HG02588 (cell line): ENCODE data around the gene ZBP1.

Experiments
- ATAC-seq: cut with Tn5 transposase; IDR thresholded peaks from one replicate; pipeline ENCODE4 v1.9.1; 2021; ENCODE audit warnings: mild to moderate bottlenecking, moderate library complexity; ENCODE audit not compliant: unreplicated experiment

The ZBP1 gene

GRCh38 chr20:57576617-57577550, 43.3 kb downstream of the ZBP1 start:
- ATAC-seq = no peak

DNA sequence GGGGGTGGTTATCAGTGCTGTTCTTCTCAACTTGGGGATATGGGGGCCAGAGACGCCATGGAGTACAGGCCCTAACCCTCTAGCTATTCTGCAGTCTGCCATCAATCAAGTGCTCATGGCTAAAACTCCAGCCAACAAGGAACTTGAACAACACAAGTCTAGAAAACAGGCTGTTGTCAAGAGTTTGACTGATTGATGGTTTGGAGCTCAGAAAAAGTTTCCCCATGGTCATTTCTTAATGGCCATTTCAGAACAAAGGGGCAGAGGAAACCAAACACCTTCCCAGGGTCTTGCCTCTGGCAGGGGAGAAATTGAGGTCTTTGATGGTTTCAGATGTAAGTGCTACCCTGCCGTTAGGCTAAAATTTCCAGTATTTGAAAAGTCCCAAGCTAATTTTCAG, 44.2 kb downstream of the ZBP1 start:
- ATAC-seq = no peak

GRCh38 chr20:57574954-57575353, 45.3 kb downstream of the ZBP1 start:
- no peak for ATAC-seq

DNA sequence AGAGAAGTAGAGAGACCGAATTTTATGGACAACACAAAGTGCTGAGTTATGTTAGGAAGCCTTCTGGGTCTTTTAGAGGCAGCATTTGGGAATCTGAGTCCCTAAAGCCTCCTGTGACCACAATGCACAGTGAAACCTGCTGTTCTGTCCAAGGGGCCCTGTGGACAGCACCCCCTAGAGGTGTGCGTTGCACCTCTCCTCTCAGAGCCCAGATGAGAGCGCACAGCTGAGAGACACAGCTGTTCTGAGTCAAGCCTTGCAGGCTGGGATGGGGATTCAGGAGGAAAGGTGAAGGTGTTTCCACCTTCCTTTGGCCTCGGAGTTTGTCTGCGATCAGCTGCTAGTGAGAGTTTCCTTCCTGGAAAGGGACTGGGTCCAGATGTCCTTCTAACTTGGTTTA, 46.3 kb downstream of the ZBP1 start:
- ATAC-seq = no peak

- ATAC-seq = no peak
Observed at GRCh38 chr20:57573242-57573641, 47.0 kb downstream of the ZBP1 start.

DNA sequence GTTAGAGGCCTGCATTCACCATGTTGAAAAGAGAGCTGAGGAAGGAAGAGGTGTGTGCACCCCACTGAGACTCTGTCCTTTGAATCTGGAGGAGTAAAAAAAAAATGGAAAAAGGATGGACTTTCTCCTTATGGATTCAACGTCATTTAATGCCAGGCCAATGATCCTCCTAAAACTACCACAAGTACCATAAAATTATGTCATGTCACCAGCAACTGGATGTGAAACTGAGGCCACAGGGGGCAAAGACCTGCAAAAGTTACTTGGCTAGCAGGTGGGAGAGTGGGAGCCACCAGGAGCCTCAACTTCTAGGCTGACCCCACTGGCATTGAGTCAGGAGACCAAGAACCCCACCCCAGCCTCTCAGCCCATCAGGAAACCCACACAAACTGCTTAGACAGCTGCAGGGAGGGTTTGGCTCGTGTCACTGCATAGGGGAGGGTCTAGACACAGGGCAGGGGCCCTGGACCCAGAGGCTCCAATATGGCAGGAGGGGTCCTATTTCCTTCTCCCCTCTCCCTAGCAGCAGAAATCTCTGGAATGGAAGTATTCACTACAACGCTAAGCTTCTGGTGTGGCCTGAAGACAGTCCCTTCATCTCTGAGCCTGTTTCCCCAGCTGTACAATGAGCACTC, 48.3 kb downstream of the ZBP1 start:
- no peak for ATAC-seq

- ATAC-seq = no peak
Observed at GRCh38 chr20:57570920-57571319, 49.3 kb downstream of the ZBP1 start.

DNA sequence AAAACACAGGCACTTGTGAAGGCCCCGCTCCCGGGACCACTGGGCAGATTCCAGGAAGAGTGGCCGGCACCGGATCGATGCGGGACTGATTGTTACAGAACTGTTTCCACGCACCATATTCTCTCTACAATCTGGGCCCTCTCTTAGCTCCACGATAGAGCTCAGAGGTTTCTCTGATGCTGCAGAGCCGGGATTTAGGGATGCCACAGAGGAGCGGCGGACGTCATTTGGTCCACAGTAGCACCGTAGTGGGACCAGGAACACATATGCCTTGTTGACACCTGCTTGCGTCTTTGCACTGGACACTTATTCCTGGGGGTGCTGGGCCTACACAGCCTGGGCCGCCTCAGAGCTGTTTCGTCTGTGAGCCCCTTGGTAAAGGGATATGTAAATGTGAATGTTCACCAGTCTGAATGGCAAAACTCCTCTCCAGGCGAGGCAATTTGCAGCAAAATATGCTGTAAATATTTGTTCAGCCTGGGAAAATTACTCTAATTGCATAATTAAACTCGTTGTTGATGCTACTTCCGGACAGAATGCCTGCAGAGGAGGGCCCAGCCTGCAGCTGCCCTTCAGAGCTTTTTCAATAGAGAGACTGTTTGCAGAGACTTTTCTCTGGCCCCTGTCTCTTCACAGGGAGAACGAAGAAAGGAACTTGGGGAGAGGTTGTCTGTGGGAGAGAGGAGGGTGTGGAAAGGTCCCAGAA, 49.9 kb downstream of the ZBP1 start:
- ATAC-seq = no peak

- no peak for ATAC-seq
Observed at GRCh38 chr20:57568960-57569359, 51.3 kb downstream of the ZBP1 start.

- no peak for ATAC-seq
Observed at GRCh38 chr20:57568088-57568896, 51.9 kb downstream of the ZBP1 start.

DNA sequence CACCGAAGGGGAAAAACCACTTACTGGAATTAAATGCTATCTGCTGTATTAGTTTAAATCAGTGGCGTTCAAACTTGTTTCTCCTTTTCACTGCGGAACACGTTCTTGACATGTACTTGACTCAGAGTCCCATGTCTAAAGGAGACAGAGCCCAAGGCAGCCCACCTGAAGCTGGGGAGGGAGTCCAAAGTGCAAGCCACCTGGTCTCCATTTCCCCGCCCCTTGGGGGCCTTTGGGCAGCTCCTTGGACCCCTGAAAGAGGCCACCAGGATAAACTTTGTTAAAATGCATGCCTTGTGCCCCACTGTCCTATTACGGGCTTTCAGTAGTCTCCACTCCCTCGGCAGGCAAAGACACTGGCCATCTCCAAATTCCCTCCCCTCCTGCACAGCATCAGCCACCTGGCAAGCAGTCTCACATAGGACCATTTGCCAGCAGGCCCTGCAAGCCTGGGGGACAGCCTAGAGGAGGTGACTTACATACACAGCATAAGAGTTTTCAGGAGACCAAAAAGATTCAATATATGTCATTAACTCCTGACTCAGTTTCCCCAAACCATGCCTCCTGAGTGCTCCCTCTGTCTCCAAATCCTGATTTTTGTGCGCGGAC, 52.7 kb downstream of the ZBP1 start:
- no peak for ATAC-seq

DNA sequence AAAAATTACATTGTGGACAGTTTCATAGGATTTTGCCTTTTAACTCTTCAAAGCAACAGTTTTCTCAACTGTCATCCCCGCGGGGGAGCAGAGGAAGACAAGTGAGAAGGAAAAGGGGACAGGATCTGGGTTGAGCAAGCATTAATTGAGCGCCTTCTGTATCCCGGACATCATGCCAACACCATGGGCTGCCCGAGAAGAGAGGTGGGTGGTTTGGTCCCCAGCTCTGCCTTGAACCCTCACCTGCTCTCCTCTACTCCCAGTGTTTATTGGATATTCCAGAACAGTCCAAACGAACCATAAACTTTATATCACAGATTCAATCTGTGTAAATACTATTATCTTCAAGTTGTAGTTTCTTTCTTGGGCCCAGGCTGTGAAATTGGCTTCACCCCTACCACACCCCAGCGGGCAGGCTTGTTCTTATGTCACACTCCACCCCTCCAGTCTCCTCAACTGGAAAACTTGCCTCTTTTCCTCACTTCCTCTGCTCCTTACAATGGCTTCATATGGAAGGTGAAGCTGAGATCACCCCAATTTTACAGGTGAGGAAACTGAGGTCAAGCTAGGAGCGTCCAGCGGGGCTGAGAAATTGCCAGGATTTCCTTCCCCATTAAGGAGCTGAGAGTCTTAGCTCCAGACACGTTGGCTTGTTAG, 53.3 kb downstream of the ZBP1 start:
- no peak for ATAC-seq

GRCh38 chr20:57566399-57566798, 53.8 kb downstream of the ZBP1 start:
- no peak for ATAC-seq

GRCh38 chr20:57564951-57565642, 55.1 kb downstream of the ZBP1 start:
- ATAC-seq = no peak

GRCh38 chr20:57564180-57564802, 55.9 kb downstream of the ZBP1 start:
- ATAC-seq = no peak

GRCh38 chr20:57563522-57563921, 56.7 kb downstream of the ZBP1 start:
- ATAC-seq = no peak

DNA sequence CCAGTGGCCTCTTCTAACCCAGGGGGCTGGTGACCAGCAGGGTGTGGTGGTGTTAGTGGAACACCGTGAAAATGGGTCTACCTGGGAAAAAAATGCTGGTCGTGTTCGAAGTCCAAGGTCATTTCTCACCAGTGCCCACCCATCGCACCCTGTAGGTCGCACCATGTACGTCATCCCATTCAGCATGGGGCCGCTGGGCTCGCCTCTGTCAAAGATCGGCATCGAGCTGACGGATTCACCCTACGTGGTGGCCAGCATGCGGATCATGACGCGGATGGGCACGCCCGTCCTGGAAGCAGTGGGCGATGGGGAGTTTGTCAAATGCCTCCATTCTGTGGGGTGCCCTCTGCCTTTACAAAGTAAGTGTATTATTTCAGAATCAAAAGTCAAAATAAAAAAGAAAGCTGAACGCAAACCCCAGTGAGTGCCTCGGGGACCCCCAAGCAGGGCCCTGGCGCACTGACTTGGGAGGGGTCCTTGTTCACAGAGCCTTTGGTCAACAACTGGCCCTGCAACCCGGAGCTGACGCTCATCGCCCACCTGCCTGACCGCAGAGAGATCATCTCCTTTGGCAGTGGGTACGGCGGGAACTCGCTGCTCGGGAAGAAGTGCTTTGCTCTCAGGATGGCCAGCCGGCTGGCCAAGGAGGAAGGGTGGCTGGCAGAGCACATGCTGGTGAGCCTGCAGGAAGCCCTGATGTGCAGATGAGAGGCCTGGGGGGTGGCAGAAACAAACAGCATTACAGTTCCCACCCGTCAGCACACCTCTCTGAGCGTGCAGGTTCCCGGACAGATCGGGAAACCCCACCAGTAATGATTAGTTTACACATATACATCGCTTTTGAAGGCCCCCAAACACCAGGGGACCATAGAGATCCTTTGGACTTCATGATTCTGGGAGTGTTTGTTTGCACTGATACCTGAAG, 57.4 kb downstream of the ZBP1 start:
- ATAC-seq = no peak
